ENCODE measurements around the gene MYO7B.
"Not testable (repeated sequence)": the region's sequence is repeated elsewhere in the genome, so short reads cannot be mapped to it uniquely, and the experiment has no call there.

The MYO7B gene

GRCh38 chr2:127528487-127528886 is 7.0 kb upstream of the MYO7B start:
- TF ChIP-seq CTCF (IDR thresholded peaks at IDR 0.05; ENCODE audit: low read length, missing control alignments): no peak
- DNase-seq (ENCODE audit: low read depth): no peak
- no peak overlapping the region for H3K4me3 ChIP-seq (replicated peaks; ENCODE audit: low read depth, low read length)

DNA sequence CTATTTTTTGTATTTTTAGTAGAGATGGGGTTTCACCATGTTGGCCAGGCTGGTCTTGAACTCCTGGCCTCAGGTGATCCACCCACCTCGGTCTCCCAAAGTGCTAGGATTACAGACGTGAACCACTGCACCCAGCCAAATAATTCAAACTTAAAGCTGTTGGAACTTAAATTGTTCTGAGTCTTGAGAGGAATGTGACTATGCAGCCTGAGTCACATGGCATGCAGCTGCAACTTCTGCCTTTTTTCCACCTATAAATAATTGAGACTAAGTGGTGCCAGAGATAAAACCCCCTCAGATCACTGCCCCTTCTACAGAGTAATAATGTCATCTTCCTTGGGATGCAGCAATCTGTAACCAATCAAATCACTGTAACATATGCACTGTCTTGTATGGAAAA is 6.1 kb upstream of the MYO7B start:
- DNase-seq (ENCODE audit: low read depth); H3K4me3 ChIP-seq (replicated peaks; ENCODE audit: low read depth, low read length): not testable (repeated sequence)

DNA sequence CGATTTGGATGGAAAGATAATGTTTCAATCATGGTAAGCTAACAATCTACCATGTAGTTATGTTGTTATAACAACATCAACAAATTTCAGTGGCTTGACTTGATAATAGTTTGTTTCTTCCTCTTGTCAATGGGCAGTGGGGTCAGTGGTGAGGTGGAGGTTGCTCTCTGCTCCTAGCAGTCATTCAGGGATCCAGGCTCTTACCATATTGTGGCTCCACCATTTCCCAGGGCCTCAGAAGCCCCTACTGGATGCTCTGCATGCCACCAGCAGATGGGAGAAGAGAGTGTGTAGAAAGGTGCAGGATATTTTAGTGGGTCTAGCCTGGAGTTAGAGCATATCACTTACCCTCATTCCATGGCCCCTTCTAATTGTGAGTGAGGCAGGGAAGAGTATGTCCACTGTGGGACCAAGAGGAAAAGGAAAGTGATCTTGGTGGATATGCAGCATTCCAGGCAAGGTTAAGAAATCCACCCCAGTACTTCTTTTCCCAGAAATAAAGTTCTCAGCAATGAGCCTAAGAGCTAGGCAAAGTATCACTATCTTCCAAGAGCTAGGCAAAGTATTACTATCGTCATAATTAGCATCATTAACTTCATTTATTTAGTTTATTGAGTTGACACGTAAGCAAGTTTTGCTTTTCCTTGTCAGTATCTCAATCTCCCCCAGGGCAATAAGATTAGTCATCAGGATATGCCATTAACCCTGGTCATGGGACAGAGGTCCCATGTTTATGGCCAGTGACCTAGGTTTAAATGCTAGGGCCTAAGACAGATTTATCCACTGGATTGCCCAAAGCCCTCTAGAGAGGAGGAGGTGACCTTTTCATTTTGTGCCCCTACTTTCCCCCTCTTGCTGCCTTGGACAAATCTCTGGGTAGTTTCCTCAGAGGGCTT is 5.0 kb upstream of the MYO7B start:
- no peak for DNase-seq (ENCODE audit: low read depth)
- H3K4me3 ChIP-seq (replicated peaks; ENCODE audit: low read depth, low read length): no peak overlapping the region
- TF ChIP-seq CTCF (IDR thresholded peaks at IDR 0.05; ENCODE audit: low read length, missing control alignments): no peak

GRCh38 chr2:127531221-127531648 is 4.2 kb upstream of the MYO7B start:
- no peak overlapping the region for H3K4me3 ChIP-seq (replicated peaks; ENCODE audit: low read depth, low read length)
- no peak for DNase-seq (ENCODE audit: low read depth)
- no peak for TF ChIP-seq CTCF (IDR thresholded peaks at IDR 0.05; ENCODE audit: low read length, missing control alignments)

GRCh38 chr2:127532296-127532695 is 3.2 kb upstream of the MYO7B start:
- no peak for TF ChIP-seq CTCF (IDR thresholded peaks at IDR 0.05; ENCODE audit: low read length, missing control alignments)
- DNase-seq (ENCODE audit: low read depth): no peak
- H3K4me3 ChIP-seq (replicated peaks; ENCODE audit: low read depth, low read length): no peak overlapping the region

- no peak for DNase-seq (ENCODE audit: low read depth)
- no peak for TF ChIP-seq CTCF (IDR thresholded peaks at IDR 0.05; ENCODE audit: low read length, missing control alignments)
- H3K4me3 ChIP-seq (replicated peaks; ENCODE audit: low read depth, low read length): no peak overlapping the region
These were observed 435 bp downstream of the MYO7B start for GRCh38 chr2:127535918-127536317.

DNA sequence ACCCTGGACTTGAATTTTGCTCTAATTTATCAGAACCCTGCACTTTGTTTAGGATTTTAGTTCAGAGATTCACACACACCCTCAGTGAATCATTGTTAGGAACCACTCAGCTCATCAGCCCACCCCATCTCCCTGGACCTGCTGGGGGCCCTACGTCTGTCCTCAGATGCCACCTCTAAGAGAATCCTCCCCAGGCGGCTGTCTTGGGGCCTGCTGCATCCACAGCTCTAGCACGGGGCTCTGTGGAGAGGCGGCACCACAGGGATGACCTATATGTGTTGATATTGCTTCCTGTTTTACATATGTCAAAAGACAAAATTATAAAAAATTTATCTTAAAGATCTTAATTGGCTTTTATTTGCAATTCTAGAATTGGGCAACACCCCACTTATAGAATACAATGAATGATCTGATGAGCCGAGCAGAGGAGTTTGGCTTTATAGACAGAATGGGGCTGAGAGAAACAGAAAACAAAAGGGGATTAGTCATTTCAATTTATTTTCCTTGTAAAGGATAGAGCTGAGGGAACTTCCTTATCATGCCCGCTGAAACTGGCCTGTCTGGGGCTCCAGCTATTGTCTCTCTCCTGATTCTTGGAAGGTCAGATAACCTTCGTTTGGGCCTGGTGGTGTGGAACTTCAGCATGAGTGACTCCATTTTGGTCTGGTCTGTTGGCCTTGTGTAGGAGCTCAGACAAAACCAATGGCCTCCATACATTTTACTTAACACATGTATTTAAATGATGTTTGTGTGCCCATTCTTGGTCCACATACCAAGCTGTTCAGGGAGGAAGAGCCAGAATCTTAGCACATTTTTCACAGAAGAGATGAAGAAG is 1.4 kb downstream of the MYO7B start:
- H3K4me3 ChIP-seq (replicated peaks; ENCODE audit: low read depth, low read length): no peak overlapping the region
- TF ChIP-seq CTCF (IDR thresholded peaks at IDR 0.05; ENCODE audit: low read length, missing control alignments): no peak
- no peak for DNase-seq (ENCODE audit: low read depth)
